GM18861 (cell line): ENCODE results near the gene RNF152.

ENCODE experiments used
- ATAC-seq: cut with Tn5 transposase; IDR thresholded peaks from one replicate; pipeline ENCODE4 v1.9.1; 2021; ENCODE audit not compliant: unreplicated experiment

RNF152 gene, protein sequence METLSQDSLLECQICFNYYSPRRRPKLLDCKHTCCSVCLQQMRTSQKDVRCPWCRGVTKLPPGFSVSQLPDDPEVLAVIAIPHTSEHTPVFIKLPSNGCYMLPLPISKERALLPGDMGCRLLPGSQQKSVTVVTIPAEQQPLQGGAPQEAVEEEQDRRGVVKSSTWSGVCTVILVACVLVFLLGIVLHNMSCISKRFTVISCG

DNA sequence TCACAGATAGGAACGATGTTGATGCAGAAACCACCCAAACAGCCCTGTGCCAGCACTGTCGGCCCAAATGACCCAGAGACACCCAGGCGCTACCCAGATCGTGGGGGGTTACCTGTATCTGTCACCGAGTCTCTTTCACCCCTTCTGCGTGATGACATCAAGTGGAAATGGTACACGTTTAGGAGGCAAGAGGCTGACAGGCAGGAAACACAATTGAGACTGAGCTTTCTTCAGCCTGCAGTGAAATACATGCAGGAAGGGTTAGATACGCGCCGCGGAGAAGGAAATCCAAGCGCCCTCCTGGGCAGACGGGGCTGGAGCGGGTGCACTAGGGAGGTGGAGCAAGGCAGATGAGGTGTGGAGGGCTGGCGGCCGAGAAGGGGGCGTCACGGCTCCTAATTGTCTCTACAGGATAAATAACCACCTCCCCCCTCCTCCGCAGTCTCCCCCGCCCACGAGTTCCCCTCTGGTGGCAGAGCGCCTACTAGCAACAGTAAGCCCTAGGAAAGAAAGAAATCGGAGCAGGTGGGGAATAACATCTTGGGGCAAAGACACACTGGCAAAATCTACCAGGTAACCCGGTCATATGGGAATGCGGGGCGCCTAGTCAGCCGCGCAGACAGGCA lies at the start of gene RNF152:
Gene RNF152 (minus strand): TSS at position 325 of the 626 bp plus-strand sequence. CDS start 76,544 bp downstream, outside the sequence.
- no peak for ATAC-seq

DNA sequence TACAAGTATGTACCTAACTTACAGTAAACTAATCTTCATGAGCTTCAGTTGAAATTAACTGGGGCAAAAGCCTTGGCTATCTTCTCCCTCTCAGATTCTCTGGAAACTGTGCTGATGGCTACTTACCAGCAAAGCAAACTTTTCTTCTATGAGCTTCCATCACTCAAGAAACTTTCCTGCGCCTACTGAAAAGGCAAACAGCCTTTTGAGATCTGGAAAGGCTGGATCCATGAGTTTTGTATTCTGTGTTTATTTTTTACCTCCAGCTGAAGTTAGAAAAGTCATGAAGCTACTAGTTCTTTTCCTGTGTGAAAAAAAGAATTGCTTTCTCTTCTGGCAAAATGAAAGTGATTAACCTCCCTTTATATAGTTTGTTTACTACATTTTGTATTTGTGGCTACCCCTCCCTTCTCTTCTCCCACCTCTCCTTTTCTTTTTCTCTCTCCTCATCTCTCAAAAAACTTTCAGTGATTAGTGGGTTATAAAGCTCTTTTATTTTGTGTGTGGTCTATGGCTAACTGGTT lies 49.2 kb upstream of the RNF152 start:
- no peak for ATAC-seq

DNA sequence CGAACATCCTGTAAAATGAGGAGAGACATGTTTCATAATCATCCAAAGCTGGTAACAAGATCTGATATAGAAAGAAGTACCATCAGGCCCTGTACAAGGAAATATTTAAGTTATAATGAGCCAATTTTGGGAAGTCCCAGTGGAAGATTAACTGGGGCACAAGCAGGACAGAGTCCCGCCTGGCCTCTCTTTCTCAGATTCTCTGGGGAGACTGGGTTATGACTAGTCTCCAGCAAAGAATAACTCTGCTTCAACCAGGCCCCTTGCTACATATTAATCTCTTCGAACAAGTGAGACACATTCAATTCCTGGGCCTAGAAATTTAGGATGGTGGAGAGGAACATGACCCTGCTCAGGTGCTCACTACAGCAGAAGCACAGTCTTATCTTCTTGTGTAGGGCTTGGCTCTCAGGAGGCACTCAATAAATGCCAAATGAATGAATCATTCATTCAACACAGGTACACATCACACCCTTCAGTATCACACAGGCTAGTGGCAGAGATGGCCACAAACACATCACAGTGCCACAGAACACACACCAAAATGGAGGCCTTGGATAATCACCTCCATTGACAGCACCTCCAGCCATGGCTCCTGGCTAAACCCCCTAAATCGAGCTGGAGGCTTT lies 46.4 kb upstream of the RNF152 start:
- peak; percentile 58 for ATAC-seq

DNA sequence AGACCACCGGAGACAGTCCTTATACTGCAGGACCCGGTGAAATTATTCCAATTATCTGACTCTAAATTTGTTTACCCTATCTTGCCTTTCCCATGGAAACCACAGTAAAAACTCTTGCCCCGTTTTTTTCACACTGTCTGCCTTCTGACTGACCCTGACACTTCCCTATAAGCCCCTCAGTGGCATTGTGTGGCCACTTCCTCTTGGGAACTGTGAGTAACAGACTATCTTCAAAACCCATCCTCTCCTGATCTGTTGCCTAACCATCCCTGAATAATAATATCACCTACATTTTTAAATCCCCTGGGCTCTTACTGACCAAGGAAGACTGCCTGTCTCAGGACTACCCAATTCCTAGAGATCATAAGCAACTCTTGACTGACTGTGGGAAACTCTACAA lies 42.6 kb upstream of the RNF152 start:
- ATAC-seq, result no peak

DNA sequence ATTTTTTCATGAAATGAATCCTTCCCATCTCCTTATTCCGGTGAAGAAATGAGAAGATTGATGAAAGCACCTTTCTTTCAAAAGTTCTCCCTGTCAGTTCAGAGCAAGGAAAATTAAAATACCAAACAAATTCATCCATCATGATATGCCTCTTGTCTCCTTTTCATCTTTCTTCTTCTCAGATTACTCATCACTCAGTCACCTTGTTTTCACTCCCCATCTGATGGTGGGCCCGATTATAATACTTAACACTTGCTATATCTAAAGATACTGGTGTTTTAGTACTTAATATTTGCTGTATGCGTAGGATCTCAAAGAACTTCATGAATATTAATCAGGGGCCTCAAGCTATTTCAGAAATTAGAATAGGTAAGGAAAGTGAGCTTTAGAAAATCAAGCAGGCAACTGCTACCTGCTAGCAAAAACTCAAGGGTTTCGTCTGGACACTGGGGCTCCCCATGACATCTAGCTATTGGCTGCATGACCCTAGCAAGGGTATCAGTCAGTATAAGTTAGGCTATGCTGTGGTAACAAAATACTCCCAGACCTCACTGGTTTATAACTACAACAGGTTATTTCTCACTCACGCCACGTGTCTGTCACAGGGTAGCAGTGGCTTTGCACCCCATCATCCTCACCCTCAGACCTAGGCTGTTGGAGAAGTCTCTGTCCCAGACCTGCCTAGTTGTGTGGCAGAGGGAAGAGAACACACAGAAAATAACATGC lies 39.0 kb upstream of the RNF152 start:
- no peak for ATAC-seq

DNA sequence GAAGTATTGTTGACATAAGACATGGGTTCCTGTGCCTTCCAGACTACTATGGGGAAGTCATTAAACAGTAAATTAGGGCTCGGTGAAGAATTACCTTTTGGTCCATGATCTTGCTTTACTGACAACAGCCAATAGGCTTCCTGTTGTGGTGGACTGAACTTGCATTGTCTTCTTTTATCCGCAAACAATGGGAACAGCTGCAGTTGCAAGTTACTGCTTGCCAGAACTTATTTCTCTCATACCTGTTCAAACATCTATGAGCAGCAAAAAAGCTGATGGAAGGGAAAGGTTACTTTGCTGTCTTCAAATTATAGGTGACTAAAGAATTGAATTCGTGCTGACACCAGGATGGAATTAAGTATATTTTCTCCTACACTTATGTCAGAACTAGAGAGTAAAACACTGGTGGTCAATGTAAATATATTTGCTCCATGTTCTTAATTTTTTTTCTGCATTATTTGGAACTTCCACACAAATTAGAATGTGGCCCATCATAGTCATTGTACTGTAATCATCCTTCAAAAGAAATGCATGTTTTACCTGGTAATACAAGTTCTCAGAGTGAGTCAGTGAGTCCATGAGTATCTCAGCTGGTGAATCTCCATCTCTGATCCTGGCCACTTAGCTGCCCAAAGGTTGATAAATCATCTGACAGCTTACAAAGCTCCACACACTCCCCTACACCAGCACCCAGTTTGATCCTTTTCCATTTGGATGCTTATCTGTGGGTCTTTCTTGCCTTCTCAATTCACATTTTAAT lies 37.3 kb upstream of the RNF152 start:
- no peak for ATAC-seq

DNA sequence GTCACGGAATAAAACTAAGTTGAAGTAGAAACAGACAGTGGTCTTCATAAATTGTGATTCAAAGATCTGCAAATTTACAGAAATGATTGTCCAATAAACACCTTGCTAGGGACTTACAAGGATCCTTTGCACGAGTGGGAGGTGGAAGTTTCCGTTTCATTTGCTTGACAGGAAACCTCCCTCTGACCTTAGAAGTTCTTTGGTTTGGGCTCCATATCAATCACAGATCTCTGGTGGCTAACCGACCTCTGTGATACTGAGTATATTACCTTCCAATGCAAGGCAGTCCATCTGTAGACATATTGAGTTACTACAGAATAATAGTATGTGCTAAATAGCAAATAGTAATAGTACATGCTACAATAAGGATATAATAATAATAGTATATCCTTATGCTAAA lies 33.7 kb upstream of the RNF152 start:
- ATAC-seq, result no peak

DNA sequence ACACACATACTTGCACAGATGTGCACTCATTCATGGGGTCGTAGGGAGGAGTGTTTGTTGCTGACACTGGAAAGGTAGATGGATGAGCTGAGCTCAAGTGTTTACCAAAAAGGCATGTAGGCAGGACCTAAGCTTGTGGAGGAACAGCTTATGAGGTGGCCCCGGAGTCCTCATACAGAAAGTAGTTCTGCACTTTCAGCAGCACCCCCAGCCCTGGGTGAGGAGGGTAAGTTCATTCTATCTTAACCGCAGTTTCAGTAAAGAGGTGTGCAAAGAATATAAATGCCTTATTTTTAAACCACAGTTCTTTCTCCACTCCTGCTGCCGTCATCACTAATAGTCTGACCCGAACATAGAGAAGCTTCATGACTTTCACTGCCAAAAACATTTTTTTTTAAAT lies 31.7 kb upstream of the RNF152 start:
- ATAC-seq, result no peak

DNA sequence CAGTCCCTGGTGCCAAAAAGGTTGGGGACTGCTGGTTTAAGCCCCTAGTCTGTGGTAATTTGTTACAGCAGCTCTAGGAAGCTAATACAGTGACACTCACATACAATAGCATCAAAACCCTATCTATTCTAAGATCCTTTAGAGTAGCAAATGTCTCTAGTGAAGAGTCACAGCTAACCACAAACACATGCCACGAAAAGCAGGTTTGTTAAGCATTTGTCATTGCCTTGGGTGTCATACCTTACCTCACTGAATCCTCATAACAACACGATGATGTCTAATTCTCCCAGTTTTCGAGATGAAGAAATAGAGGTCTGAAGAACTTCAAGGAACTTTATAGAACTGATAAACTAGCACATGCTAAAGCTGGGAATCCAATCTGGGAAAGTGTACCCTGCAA lies 29.6 kb upstream of the RNF152 start:
- no peak for ATAC-seq

DNA sequence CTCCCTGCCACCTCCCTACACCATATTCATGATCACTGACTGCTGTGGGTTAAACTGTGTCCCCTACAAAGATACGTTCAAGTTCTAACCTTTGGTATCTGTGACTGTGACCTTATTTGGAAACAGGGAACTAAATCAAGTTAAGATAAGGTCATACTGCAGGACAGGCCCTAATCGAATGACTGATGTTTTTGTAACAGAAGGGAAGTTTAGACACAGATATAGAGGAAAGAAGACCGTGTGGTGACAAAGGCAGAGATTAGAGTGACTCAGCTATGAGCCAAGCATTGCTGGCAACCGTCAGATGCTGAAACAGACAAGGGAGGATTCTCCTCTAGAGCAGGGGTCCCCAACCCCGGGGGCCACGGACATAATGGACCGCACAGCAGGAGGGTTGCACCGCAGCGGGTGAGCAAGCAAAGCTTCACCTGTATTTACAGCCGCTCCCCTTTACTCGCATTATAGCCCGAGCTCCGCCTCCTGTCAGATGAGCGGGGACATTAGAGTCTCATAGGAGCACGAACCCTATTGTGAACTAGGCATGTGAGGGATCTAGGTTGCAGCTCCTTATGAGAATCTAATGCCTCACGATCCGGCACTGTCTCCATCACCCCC lies 28.9 kb upstream of the RNF152 start:
- ATAC-seq, result no peak

DNA sequence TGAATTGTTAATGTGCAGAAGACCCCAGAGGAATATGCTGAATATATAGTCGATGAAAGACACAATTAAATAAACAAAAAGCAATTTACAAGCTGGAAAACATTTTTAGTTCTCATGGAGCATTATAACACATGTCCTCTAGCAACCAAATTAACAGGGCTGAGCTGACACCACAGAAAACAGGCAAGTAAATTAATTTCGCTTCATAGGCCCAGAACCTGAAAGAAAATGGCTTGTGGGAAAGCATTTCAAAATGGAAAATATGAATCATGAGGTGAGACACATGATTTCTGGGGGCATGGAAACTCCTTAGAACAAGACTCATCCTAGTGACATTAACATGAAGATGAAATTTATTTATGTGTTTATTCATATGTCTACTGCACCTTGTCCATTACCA lies 25.0 kb upstream of the RNF152 start:
- no peak for ATAC-seq

DNA sequence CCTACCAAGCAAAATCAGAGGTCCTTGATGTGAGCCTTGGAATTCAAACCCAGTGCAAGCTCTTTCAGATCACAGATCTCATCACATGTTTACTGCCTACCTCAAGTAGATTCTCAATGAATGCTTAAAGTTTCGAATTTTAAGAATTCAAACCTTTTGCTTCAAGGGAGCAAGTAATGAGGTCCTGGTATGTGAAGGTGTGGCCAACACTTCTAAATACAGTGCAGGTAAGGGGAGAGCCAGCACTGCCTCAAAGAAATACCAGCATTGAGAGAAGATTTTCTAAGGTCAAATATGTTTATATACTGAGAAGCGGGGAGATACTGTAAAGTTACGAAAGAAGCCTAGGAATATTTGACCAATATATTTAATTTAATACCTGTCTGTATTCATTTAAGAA lies 19.7 kb upstream of the RNF152 start:
- no peak for ATAC-seq

DNA sequence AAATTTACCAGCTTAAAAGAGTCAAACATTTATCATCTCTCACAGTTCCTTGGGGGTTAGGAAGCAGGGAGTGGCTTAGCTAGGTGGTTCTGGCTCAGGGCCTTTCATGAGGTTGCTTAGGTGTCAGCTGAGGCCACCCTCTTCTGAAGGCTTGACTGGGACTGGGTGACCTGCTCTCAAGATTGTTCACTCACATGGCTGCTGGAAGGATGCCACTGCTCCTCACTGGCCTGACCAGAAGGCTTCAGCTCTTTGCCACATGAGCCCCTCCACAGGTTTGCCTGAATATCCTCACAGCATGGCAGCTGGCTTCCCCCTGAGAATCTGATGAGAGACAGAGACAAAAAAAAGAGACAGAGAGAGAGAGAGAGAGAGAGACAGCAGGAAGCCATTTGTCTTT lies 17.3 kb upstream of the RNF152 start:
- no peak for ATAC-seq

DNA sequence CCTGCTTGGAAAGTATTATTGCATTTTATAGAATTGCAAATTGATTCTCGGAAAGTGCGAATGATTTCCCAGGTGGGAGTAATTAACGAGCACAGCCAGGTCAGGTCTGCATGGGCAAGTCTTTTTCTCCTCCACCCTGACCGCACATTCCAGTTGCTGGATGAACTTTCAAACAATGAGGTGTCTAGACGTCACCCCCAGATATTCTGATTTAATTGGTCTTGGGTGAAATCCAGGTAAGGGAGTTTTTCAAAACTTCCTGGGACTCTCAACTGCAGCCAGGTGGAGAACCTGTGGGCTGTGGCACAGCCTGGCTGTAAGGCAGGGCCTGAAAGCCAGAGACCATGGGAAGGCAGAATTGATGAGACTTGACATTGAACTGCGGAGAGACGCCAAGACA lies 15.9 kb upstream of the RNF152 start:
- no peak for ATAC-seq

DNA sequence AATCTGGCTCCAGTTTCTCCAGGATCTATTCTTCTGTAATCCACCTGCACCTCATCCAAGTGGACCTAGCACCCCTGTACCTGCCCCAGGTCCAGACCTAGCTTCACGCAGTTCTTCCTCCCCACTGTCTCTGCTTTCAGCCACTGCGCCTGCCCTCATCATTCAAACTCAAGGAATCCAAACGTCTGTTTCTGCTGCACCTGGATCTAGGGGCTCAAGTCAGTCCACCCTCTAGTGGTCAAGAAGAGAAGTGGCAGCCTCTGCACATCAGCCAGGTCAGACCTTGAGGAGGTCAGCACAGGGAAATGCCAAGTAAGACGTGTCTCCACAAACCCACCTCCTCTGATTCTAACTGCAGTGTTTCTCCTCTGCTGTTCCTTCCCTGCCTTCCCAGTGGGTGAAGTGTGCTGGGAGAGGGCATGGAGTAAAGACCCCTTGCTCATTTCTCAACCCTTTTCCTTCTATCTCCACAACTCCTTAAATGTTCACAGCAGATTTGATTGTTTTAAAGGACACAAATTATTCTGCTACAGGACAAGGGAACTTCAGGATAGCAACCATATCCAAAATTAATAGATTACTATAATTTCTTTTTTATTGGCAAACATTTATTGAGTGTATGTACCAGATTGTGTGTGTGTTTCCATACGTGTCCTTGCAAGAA lies 8.6 kb upstream of the RNF152 start:
- ATAC-seq, result peak; percentile 92

DNA sequence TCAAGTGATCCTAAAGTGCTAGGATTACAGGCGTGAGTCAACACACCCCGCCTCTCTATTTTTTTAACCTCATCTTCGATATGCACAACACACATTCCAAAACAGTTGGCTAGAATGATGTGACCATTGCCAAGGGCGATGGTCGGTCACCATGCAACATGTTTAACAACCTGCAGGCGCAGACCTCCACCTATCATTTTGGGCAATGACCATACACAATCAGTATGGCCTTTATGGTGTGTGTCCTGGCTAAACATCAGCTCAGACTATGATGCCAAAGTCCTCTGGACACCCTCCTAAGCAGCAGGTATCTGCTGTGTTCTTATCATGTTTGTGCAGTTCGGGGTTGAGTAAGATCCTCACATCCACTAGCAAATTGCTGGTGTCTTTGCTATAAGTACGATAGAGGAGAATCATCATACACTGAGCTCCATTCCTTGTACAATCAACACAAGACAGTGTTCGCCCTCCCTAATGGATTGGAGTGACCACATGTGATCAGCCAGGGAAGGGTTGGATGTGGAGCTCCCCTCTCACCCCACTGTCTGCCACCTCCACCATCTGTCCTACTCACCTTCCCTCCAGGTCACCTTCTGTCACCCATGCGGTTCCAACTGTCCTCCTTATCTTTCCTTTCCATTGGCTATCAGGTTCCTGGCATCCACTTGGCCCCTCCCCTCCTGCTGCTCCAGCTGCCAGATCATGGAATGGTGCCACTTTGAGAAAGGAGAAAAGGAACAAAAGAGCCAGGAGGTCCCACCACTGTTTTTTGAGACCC lies 7.9 kb upstream of the RNF152 start:
- no peak for ATAC-seq

DNA sequence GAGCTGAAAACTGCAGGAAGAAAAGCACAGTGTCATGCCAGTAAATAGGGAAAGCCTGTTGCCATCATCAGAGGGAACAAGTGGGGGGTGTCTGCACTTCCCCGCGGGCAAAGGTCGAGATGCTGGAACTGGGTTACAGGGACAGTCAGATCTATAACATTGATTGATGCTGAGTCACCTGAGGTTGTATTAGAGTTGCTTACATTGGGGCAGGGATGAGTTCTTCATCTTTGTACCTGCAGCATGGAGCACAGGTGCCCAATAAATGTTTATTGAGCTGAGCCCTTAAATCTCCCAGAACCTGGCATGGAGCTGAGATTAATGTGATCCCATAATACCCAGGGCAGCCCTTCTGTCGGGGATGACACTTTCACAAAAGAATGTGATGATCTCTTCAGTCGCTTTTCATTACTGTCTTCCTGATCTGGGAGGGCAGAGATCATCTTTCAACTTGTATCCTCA lies 5.9 kb upstream of the RNF152 start:
- ATAC-seq, result no peak

DNA sequence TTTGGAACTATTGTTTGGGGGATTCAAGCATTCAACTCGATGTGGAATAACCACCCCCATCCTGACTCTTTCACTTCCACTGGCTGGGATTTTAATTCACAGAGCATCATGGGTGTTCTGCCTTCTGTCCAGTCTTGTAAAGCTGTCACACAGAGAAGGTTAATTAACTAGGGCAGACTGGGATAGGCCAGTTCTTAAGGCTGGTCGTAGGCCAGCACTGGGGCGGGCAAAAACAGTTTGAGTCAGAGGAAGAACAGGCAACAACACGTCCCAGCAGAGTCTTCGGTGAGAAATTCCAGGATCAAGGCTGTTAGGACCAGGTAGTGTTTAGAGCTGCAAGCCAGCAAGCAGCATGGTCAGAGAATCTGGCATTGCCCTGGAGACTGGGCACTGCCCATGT lies 4.0 kb upstream of the RNF152 start:
- ATAC-seq, result no peak

DNA sequence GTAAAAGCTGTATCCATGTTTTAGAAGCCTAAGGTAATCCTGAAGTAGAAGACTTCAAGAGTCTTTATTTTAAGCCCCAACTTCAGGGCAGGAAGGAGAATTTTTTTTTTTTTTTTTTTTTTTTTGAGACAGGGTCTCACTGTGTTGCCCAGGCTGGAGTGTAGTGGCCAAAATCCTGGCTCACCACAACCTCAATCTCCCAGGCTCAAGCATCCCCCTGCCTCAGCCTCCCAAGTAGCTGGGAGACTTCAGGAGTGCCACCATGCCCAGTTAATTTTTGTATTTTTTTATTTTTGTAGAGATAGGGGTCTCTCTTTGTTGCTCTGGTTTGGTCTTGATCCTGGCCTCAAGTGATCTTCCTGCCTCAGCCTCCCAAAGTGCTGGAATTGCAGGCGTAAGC lies 3.3 kb upstream of the RNF152 start:
- ATAC-seq, result no peak
